Activated naive CD8-positive, alpha-beta T cell treated with anti-CD3 and anti-CD28 coated beads, Interleukin-2, amount 50 U/mL, for 24 hours (primary cell): Measurements from ENCODE around the gene CNTN5.

Experiments
- ATAC-seq: fragments of 150-1000 bp; cut with Tn5 transposase; one replicate; pipeline ENCODE4 v1.10.0; 2021
- DNase-seq: peaks from one replicate; pipeline ENCODE4 v3.0.0; 2021
- H3K27ac Mint-ChIP-seq: one replicate; pipeline ENCODE4 v1.8.0; 2021; ENCODE audit warnings: mild to moderate bottlenecking, mixed read lengths
- H3K27me3 Mint-ChIP-seq: one replicate; pipeline ENCODE4 v1.8.0; 2021; ENCODE audit warnings: mixed read lengths
- H3K36me3 Mint-ChIP-seq: one replicate; pipeline ENCODE4 v1.8.0; 2021; ENCODE audit warnings: low read depth, mixed read lengths
- H3K4me1 Mint-ChIP-seq: one replicate; pipeline ENCODE4 v1.8.0; 2021; ENCODE audit warnings: mixed read lengths
- H3K4me3 Mint-ChIP-seq: one replicate; pipeline ENCODE4 v1.8.0; 2021; ENCODE audit warnings: mild to moderate bottlenecking, moderate library complexity, mixed read lengths
- H3K9me3 Mint-ChIP-seq: one replicate; pipeline ENCODE4 v1.8.0; 2021; ENCODE audit warnings: mixed read lengths

Gene CNTN5

DNA sequence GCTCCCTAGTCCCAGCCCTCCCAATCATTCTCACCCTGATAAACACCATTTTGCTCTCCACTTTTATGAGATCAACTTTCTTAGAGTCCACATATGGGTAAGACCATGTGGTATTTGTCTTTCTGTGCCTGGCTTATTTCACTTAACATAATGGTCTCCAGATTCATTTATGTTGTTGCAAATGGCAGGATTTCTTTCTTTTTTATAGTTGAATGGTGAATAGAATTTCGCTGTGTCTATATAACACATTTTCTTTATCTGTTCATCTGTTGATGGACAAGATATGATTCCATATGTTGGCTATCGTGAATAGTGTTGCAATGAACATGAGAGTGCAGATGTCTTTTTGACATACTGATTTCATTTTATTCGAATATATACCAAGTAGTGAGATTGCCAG lies 1298.9 kb downstream of the CNTN5 start:
- no peak for DNase-seq
- H3K27ac Mint-ChIP-seq: no peak overlapping the region
- peaks cover 12% of the 10 kb centered on the region for H3K9me3 Mint-ChIP-seq
- ATAC-seq: no peak
- no peaks in the 10 kb centered on the region for H3K4me1 Mint-ChIP-seq
- H3K27me3 Mint-ChIP-seq: no peaks in the 10 kb centered on the region
- no peaks in the 10 kb centered on the region for H3K36me3 Mint-ChIP-seq
- no peak overlapping the region for H3K4me3 Mint-ChIP-seq

DNA sequence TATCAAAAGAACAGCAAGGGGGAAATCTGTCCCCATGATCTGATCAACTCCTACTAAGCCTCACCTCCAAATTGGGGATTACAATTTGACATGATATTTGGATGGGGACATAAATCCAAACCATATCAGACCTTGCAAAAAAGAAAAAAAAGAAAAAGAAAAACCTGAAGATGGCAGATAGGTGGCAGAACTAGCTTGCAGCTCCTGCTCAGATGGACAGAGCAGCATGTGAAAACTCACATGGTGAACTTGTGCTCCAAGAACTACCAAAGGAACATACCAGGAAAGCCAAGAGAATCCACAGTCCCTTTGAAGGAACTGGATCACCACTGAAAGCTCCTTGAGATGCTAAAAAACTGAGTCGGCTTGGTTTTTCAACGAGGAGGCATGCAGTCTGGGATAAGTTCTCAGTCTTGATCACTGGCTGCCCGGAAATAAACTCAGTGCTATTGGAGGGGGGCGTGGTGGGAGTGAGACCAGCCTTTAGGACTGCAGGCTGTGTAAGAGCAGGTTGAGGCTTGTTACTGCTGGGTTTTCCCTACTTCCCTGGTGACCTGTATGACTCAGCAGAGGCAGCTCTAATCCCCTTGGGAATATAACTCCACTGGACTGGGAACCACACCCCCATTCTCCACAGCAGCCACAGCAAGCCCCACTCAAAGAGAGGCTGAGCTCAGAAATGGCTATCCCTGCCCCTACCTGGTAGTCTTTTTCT lies 1308.0 kb downstream of the CNTN5 start:
- H3K27me3 Mint-ChIP-seq: no peaks in the 10 kb centered on the region
- H3K4me3 Mint-ChIP-seq: no peak overlapping the region
- no peaks in the 10 kb centered on the region for H3K36me3 Mint-ChIP-seq
- no peak for ATAC-seq
- H3K4me1 Mint-ChIP-seq: no peaks in the 10 kb centered on the region
- no peak overlapping the region for H3K27ac Mint-ChIP-seq
- no peak for DNase-seq
- H3K9me3 Mint-ChIP-seq: peaks cover 9% of the 10 kb centered on the region

DNA sequence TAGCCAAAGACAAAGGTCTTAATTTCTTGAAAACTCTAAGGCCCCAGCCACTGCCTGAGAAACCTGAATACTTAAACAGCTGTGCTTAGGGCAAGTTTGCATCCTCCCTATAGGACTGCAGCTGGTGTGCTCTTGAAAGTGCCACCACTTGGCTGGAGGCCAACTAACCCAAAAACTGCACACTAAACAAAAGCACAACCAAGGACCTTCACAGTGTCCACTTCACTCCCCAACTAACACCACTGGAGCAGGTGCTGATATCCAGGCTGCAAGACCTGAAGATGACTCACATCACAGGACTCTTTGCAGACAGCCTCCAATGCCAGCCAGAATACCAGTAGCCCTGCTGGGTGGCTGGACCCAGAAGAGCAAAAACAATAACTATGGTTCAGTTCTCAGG lies 1308.6 kb downstream of the CNTN5 start:
- no peak for ATAC-seq
- Mint-ChIP-seq H3K9me3 (peaks cover 15% of the 10 kb centered on the region), H3K27ac (no peak overlapping the region), H3K4me3 (no peak overlapping the region), H3K4me1 (no peaks in the 10 kb centered on the region), H3K27me3 (no peaks in the 10 kb centered on the region), H3K36me3 (no peaks in the 10 kb centered on the region)
- no peak for DNase-seq

DNA sequence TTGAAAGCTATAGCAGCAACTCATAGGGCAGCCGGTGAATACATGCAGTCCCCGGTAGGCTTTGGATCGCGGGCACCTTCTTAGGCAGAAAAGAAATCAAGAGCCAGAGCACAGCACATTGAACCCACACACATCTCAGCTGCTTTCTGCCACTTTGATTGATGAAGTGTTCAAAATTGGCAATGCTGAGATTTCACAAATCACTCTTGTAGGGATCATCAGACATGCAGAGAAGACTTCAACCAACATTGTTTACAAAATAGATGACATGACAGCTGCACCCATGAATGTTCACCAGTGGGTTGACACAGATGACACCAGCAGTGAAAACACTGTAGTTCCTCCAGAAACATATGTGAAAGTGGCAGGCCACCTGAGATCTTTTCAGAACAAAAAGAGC lies 1316.1 kb downstream of the CNTN5 start:
- ATAC-seq (no peak), DNase-seq (no peak)
- no peaks in the 10 kb centered on the region for H3K36me3 Mint-ChIP-seq
- H3K4me1 Mint-ChIP-seq: no peaks in the 10 kb centered on the region
- peaks cover 19% of the 10 kb centered on the region for H3K9me3 Mint-ChIP-seq
- no peak overlapping the region for H3K27ac Mint-ChIP-seq
- no peaks in the 10 kb centered on the region for H3K27me3 Mint-ChIP-seq
- H3K4me3 Mint-ChIP-seq: no peak overlapping the region

DNA sequence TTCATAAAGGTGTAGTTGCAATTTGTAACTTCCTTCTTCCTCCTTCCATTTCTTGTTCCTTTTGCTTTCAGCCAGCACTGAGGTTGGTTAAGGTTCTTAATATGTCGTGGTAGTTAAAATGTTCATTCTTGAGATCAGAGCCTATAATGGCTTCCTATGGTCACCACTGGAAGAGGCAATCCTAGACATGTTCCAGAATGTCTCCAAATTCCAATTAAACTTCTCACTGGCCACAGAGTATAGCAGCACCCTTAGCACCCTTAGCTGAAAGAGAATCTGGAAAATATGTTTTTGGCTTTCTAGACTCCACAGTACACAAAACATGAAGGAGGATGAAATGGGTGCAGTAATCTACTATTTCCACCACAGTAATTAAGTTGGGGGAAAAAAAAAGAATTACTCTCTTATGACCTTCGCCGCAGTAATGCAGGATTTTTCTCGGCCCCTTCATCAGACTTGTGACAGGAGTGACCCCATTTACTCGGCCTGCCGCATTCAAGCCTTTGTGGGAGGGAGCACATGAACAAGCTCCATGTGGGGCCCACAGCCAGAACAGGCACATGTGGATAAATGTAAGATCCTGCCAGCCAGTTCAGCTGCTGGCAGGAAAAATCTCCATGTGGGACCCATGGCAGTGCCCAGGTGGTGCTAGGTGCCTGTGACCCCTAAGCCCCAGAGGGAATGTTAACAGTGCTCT lies 1317.5 kb downstream of the CNTN5 start:
- H3K27me3 Mint-ChIP-seq: no peaks in the 10 kb centered on the region
- H3K36me3 Mint-ChIP-seq: no peaks in the 10 kb centered on the region
- peaks cover 18% of the 10 kb centered on the region for H3K9me3 Mint-ChIP-seq
- no peak overlapping the region for H3K4me3 Mint-ChIP-seq
- no peaks in the 10 kb centered on the region for H3K4me1 Mint-ChIP-seq
- no peak for DNase-seq
- H3K27ac Mint-ChIP-seq: no peak overlapping the region
- no peak for ATAC-seq

DNA sequence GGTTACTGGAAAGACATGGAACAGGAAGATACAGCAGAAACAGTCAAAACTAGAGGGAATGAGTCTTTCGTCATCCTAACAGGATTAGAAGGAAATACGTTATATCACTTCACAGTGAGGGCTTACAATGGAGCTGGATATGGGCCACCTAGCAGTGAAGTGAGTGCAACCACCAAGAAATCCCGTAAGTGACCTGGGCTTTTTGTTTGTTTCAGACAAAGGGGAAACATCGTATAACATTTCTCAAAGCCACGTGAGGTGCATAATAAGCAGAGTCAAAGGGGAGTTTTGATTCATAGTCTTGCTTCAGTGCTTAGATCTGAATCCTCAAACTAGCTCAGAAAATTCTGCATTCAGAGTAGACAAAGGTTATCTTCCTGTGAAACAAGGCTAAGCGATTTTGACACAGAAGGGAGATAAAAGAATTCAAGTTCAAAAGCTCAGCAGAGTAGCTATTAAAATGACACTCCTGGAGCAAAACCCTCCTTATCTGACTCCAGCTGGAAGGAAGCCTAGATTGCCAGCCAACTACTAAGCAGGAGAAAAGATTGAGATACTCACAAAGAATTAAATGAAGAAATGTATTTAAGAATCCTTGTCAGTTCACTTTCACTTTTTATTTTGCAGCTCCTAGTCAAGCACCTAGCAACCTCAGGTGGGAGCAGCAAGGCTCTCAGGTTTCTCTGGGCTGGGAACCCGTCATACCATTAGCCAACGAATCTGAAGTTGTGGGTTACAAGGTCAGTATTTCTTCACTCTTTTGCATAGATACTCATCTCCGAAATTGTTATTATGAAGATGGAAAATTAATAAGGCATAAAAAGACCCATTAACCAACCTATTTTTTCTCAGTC lies 1319.9 kb downstream of the CNTN5 start:
- Mint-ChIP-seq H3K27ac (no peak overlapping the region), H3K4me3 (no peak overlapping the region), H3K4me1 (no peaks in the 10 kb centered on the region), H3K36me3 (no peaks in the 10 kb centered on the region), H3K9me3 (peaks cover 14% of the 10 kb centered on the region), H3K27me3 (no peaks in the 10 kb centered on the region)
- ATAC-seq (no peak), DNase-seq (no peak)

DNA sequence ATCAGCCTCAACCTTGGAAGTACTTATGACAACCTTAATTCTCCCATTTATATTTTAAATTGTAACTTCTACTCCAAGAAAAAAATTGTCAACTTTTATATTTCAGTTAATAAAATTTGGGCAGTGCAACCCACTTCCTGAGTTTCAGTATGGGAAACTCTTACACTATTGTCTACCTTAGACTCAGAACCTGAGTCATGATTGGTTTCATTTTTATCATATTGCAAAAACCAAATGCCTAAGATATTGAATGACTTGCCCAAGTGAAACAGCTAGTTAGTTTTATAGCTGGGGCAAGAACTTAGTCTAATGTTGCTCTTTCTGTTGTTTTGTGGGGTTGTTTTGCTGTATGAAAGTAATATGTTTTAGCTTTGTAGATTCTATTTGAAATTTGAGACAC lies 1332.3 kb downstream of the CNTN5 start:
- no peak for DNase-seq
- H3K4me1 Mint-ChIP-seq: no peaks in the 10 kb centered on the region
- H3K36me3 Mint-ChIP-seq: no peaks in the 10 kb centered on the region
- no peak for ATAC-seq
- no peaks in the 10 kb centered on the region for H3K27me3 Mint-ChIP-seq
- no peak overlapping the region for H3K4me3 Mint-ChIP-seq
- no peaks in the 10 kb centered on the region for H3K9me3 Mint-ChIP-seq
- H3K27ac Mint-ChIP-seq: no peak overlapping the region

DNA sequence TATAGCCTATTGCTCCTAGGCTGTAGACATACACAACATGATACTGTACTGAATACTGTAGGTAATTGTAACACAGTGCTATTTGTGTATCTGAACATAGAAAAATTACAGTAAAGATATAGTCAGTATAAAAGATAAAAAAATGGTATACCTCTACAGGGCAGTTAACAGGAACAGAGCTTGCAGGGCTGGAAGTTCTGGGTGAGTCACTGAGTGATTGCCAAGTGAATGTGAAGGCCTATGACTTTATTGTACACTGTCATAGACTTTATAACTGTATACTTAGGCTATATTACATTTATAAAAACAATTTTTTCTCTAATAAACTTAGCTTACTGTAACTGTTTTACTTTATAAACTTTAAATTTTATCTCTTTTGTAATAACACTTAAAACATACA lies 1334.0 kb downstream of the CNTN5 start:
- H3K4me1 Mint-ChIP-seq: no peaks in the 10 kb centered on the region

DNA sequence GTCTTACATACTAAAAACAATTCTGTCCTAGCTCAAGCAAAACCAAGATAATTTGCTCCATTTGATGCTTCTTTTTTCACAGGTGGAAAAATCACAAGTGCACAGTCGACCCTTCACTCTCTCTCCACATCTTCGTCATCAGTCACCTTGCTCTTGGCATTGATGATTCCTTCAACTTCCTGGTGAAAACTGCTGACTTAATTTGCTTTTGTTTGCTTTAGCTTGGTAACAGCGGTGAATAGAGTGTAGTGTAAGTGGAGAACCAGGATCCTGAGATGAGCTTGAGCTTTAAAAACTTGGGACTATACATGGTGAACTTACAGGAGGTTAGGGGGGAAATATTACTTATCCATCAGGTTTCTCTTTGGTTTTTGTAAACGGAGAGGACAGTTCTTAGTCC lies 1335.3 kb downstream of the CNTN5 start:
- no peaks in the 10 kb centered on the region for H3K36me3 Mint-ChIP-seq
- no peaks in the 10 kb centered on the region for H3K27me3 Mint-ChIP-seq
- DNase-seq: no peak
- H3K9me3 Mint-ChIP-seq: peaks cover 10% of the 10 kb centered on the region
- no peak overlapping the region for H3K4me3 Mint-ChIP-seq
- H3K4me1 Mint-ChIP-seq: no peaks in the 10 kb centered on the region
- ATAC-seq: no peak
- H3K27ac Mint-ChIP-seq: no peak overlapping the region

More for the DNA sequence above, 1334.0 kb downstream of the CNTN5 start:
- no peaks in the 10 kb centered on the region for H3K36me3 Mint-ChIP-seq
- no peak overlapping the region for H3K4me3 Mint-ChIP-seq
- H3K27ac Mint-ChIP-seq: no peak overlapping the region
- DNase-seq: no peak
- H3K27me3 Mint-ChIP-seq: no peaks in the 10 kb centered on the region
- no peak for ATAC-seq
- H3K9me3 Mint-ChIP-seq: peaks cover 6% of the 10 kb centered on the region

DNA sequence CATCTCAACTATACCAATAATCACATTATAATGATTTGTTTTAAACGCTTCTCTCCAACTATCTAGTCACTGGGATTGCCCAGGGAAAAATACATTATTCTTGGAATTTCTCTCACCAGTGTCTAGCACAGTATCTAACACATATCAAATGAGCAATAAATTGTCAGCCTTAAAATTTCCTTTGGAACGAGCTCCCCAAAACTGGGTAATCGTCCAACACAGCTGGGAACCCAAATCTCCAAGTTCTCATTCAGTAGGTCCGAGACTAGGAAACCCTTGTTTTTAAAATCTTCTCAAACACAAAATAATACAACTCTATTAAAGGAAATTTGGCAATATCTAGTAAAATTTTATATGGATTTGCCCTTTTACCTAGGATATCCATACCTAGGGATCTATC lies 1338.5 kb downstream of the CNTN5 start:
- H3K27me3 Mint-ChIP-seq: no peaks in the 10 kb centered on the region
- H3K9me3 Mint-ChIP-seq: peaks cover 26% of the 10 kb centered on the region
- H3K27ac Mint-ChIP-seq: no peak overlapping the region
- no peak for DNase-seq
- H3K4me1 Mint-ChIP-seq: no peaks in the 10 kb centered on the region
- ATAC-seq: no peak
- no peak overlapping the region for H3K4me3 Mint-ChIP-seq
- H3K36me3 Mint-ChIP-seq: no peaks in the 10 kb centered on the region

DNA sequence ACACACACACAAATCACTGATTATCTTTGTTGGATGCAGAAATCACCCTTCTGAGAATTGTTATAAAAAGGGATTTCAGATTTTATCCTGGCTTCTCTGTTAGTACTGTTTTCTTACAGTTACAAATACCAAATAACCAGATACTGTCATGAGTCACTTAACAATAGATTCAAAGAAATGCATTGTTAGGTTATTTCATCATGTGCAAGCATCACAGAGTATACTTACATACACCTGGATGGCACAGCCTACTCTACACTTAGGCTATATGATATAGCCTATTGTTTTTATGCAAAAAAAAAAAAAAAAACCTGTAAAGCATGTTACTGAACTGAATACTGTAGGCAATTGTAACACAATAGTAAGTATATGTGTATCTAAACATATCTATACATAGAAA lies 1347.1 kb downstream of the CNTN5 start:
- ATAC-seq (no peak), DNase-seq (no peak)
- Mint-ChIP-seq H3K4me1 (no peaks in the 10 kb centered on the region), H3K9me3 (peaks cover 11% of the 10 kb centered on the region), H3K27ac (no peak overlapping the region), H3K4me3 (no peak overlapping the region), H3K36me3 (no peaks in the 10 kb centered on the region), H3K27me3 (no peaks in the 10 kb centered on the region)

DNA sequence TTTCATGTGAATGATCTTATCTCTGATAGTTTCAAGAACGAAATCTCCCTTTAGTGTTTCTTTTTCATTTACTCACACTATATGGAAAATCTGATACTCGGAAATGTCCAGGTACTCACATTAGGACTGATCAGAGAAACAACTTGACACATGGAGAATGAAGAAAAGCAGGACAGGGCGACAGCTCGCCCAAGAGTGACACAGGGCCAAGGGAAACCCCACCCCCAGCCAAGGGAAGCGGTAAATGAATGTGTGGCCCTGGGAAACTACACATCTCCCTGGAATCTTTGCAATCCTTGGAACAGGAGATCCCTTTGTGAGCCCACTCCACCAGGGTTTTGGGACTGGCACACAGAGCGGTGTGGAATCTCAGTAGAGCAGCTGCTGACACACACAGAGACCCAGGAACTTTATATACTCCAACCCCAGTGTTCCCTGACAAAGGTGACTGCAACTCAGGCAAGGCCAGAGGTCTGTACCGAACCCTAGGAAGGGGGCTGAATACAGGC lies 1362.7 kb downstream of the CNTN5 start:
- no peak for DNase-seq
- Mint-ChIP-seq H3K27ac (no peak overlapping the region), H3K36me3 (no peaks in the 10 kb centered on the region), H3K9me3 (peaks cover 27% of the 10 kb centered on the region), H3K4me1 (no peaks in the 10 kb centered on the region), H3K4me3 (no peak overlapping the region), H3K27me3 (no peaks in the 10 kb centered on the region)
- no peak for ATAC-seq

DNA sequence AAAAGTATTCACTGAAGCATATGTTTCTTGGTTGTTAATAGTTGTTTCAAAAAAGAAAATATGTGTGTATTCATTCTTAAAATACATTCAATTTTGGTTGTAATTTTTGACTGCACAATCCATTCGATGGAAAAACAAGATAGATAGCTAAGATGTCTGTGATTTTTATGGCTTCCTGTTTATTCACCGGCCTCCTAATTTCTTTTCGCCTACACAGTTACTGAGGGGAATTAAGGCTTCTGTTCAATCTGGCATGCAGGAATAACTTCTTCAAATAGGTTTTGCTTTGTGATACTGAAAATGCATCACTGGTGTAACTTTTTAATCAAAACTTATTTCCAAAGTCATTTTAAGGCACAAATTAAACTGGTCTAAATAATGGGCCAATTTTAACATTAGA lies 1375.5 kb downstream of the CNTN5 start:
- H3K4me3 Mint-ChIP-seq: no peak overlapping the region

DNA sequence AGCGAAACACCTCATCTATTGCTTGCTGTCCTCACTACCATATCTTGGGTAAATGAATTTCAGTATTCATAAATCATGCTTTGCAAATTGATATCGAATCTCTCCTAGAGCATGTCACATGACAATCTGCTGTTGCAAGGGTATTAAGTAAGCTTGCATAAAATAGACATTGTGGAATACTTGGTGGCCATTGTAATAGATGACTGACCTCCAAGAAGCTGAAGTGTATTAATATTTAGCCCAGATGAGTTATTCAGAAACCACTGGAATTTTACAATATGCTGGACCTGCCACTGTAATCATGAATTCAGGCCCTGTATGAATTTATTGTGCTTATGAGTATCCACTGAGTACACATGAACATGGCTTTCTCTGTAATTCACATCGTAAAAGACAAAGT lies 1376.7 kb downstream of the CNTN5 start:
- no peaks in the 10 kb centered on the region for H3K27me3 Mint-ChIP-seq
- no peak for DNase-seq
- H3K36me3 Mint-ChIP-seq: no peaks in the 10 kb centered on the region

More for the DNA sequence above, 1375.5 kb downstream of the CNTN5 start:
- ATAC-seq (no peak), DNase-seq (no peak)
- Mint-ChIP-seq H3K27me3 (no peaks in the 10 kb centered on the region), H3K36me3 (no peaks in the 10 kb centered on the region), H3K27ac (no peak overlapping the region), H3K9me3 (peaks cover 5% of the 10 kb centered on the region), H3K4me1 (no peaks in the 10 kb centered on the region)

DNA sequence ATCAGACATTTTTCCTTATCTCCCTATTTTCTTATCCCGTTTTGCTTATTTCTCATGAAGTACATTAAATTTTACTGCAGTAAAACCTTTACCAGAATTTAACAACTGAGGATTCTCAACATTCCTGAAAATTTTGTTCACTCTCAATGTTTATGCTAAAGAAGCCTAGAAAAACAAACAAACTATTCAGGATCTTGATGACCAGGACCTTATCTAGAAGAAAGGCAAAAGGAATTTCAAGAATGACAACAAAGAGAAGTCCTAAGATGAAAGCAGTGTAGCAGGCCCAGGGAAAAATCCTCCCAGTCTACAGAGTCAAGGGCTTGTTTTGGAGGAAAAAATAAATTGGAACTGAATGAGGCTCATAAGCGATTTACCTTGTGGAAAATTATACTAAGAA lies 1383.1 kb downstream of the CNTN5 start:
- ATAC-seq: no peak
- no peaks in the 10 kb centered on the region for H3K36me3 Mint-ChIP-seq
- H3K27ac Mint-ChIP-seq: no peak overlapping the region
- H3K27me3 Mint-ChIP-seq: no peaks in the 10 kb centered on the region
- DNase-seq: no peak
- H3K4me3 Mint-ChIP-seq: no peak overlapping the region
- H3K4me1 Mint-ChIP-seq: no peaks in the 10 kb centered on the region
- H3K9me3 Mint-ChIP-seq: peaks cover 21% of the 10 kb centered on the region

More for the DNA sequence above, 1376.7 kb downstream of the CNTN5 start:
- H3K9me3 Mint-ChIP-seq: peaks cover 9% of the 10 kb centered on the region
- no peaks in the 10 kb centered on the region for H3K4me1 Mint-ChIP-seq
- ATAC-seq: no peak
- no peak overlapping the region for H3K27ac Mint-ChIP-seq
- no peak overlapping the region for H3K4me3 Mint-ChIP-seq
